ENCODE results near the gene ADAMTSL1.

DNA sequence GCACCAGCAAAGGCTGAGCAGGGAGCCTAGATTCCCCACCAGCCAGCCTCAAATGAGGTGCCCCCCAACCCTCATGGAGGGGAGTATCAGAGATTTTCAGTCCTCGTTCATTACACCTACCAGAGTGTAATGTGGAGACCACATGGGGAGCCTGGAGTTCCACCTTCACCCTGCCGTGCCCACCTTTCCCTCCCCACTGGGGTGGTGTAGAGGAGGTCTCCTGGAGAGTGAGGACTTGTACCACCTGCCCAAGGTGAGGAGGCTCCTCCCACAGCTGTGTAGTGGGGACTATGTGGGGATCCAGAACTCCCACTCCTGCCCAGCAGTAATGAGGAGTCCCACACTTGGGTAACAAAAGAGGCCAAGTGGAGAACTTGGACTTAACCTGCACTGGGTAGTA, 337.2 kb downstream of the ADAMTSL1 start:
- TF ChIP-seq, protein P1, sequence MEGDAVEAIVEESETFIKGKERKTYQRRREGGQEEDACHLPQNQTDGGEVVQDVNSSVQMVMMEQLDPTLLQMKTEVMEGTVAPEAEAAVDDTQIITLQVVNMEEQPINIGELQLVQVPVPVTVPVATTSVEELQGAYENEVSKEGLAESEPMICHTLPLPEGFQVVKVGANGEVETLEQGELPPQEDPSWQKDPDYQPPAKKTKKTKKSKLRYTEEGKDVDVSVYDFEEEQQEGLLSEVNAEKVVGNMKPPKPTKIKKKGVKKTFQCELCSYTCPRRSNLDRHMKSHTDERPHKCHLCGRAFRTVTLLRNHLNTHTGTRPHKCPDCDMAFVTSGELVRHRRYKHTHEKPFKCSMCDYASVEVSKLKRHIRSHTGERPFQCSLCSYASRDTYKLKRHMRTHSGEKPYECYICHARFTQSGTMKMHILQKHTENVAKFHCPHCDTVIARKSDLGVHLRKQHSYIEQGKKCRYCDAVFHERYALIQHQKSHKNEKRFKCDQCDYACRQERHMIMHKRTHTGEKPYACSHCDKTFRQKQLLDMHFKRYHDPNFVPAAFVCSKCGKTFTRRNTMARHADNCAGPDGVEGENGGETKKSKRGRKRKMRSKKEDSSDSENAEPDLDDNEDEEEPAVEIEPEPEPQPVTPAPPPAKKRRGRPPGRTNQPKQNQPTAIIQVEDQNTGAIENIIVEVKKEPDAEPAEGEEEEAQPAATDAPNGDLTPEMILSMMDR (IDR thresholded peaks at IDR 0.05): no peak
- TF ChIP-seq ZFX (IDR thresholded peaks at IDR 0.05; ENCODE audit: borderline replicate concordance): no peak

All from 22Rv1 (cell line).